Type B pancreatic cell (in vitro differentiated cells): ENCODE measurements around the gene AFF3. TPM values are rescaled to one million over a fixed set of nuclear protein-coding genes. Genes with fewer than 3 reads are reported as not detected.

Experiments
- DNase-seq: peaks from one replicate; pipeline ENCODE4 v3.0.0; 2021; ENCODE audit warnings: mixed read lengths; ENCODE audit not compliant: unreplicated experiment; ENCODE audit errors: extremely low spot score
- H3K27ac Mint-ChIP-seq: 2 replicates; pipeline ENCODE4 v1.8.0; 2021; ENCODE audit warnings: mild to moderate bottlenecking, mixed read lengths
- H3K27me3 Mint-ChIP-seq: 2 replicates; pipeline ENCODE4 v1.8.0; 2021; ENCODE audit warnings: mixed read lengths
- H3K36me3 Mint-ChIP-seq: 2 replicates; pipeline ENCODE4 v1.8.0; 2021; ENCODE audit warnings: mixed read lengths
- H3K4me1 Mint-ChIP-seq: one replicate; pipeline ENCODE4 v1.8.0; 2021; ENCODE audit warnings: mixed read lengths; ENCODE audit not compliant: unreplicated experiment
- H3K4me3 Mint-ChIP-seq: 2 replicates; pipeline ENCODE4 v1.8.0; 2021; ENCODE audit warnings: mild to moderate bottlenecking, mixed read lengths
- H3K9me3 Mint-ChIP-seq: 2 replicates; pipeline ENCODE4 v1.8.0; 2021; ENCODE audit warnings: mixed read lengths
- total RNA-seq: library from RNA; stranded (reverse); gene quantifications from 2 replicates; pipeline ENCODE4 v1.2.1, GENCODE V29; 2021; ENCODE audit warnings: low replicate concordance
- TF ChIP-seq, protein P1 (sequence below): fragments of 200-600 bp; sonication (generic); conservative IDR thresholded peaks from 2 replicates; pipeline ENCODE4 v1.5.0; 2021; ENCODE audit warnings: antibody characterized with exemption, mild to moderate bottlenecking

Gene AFF3
- total RNA-seq, 1 donor from 2014 or later, result 29.2 TPM

DNA sequence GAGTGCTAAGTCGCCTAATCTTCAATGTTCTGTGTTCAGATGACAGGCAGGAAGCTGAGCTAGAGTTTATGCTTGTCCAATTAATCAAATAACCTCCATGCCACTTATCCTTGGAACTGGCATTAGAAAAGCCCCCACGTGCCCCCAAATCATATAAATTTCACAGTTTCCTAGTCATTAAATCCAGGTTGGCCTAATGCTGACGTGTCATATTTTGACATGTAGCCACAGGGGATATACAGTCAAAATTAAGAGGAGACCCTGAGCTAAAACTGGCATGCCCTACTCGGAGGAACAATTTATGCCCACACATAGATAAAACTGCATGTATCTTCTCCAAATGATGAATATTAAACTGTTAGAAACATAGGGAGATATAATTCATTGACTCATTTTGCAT is 101.0 kb downstream of the AFF3 start:
- H3K36me3 Mint-ChIP-seq, result peaks cover 7% of the 10 kb centered on the region
- H3K4me3 Mint-ChIP-seq, result peak overlapping the region; percentile 60
- peaks cover 10% of the 10 kb centered on the region for H3K27me3 Mint-ChIP-seq
- H3K27ac Mint-ChIP-seq, result no peak overlapping the region
- H3K4me1 Mint-ChIP-seq, result peaks cover 38% of the 10 kb centered on the region
- peaks cover 5% of the 10 kb centered on the region for H3K9me3 Mint-ChIP-seq
- TF ChIP-seq, protein P1, sequence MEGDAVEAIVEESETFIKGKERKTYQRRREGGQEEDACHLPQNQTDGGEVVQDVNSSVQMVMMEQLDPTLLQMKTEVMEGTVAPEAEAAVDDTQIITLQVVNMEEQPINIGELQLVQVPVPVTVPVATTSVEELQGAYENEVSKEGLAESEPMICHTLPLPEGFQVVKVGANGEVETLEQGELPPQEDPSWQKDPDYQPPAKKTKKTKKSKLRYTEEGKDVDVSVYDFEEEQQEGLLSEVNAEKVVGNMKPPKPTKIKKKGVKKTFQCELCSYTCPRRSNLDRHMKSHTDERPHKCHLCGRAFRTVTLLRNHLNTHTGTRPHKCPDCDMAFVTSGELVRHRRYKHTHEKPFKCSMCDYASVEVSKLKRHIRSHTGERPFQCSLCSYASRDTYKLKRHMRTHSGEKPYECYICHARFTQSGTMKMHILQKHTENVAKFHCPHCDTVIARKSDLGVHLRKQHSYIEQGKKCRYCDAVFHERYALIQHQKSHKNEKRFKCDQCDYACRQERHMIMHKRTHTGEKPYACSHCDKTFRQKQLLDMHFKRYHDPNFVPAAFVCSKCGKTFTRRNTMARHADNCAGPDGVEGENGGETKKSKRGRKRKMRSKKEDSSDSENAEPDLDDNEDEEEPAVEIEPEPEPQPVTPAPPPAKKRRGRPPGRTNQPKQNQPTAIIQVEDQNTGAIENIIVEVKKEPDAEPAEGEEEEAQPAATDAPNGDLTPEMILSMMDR, result no peak
- DNase-seq, result no peak

DNA sequence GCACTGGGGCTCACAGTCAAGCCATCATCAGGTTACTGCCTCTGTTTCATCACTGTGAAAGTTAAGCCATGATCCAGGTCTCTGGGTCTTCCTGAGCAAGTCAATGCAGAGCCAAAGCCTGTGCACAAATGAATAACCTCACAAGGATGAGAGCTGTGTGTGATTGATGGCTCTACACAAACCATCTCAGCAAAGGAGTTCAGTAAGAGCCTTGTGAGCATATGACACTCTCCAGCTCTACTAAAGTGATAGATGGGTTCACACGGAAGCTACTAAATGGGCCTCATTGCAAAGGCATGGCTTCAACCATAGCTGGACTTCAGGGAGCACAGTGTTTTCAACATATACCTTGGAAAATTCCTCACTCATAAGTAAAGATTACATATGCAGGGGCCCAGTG is 101.5 kb downstream of the AFF3 start:
- peaks cover 7% of the 10 kb centered on the region for H3K36me3 Mint-ChIP-seq

DNA sequence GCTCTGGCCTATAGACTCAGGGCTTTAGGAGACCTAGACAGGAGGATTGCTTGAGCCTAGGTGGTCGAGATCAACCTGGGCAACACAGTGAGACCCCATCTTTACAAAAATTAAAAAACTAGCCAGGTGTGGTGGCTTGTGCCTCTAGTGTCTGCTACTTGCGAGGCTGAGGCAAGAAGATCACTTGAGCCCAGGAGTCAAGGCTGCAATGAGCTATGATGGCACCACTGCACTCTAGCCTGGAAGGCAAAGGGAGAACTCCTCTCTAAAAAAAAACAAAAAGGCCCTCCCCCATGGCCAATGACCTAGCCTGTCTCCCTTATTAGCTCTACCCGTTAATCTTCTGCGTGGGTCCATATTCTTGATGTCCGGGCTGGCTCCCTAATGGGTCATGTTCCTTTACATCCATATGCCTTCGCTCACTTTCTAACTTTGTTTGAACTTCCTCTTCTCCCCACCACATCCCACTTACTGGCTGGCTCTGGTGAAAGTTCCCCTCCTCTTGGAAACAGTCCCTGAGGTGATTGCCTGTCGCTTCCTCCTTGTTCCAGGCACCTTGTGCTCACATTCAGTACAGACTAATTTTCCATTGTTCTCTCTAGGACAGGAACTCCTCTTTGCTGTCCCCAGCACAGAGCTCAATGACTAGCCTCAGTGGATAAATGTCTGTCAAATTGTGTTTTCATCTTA is 103.0 kb downstream of the AFF3 start:
- Mint-ChIP-seq H3K9me3 (peaks cover 5% of the 10 kb centered on the region), H3K4me1 (peaks cover 30% of the 10 kb centered on the region), H3K27me3 (peaks cover 15% of the 10 kb centered on the region), H3K27ac (no peak overlapping the region), H3K36me3 (peaks cover 7% of the 10 kb centered on the region), H3K4me3 (no peak overlapping the region)
- TF ChIP-seq, protein P1, result no peak
- DNase-seq, result no peak

More for the DNA sequence above, 101.5 kb downstream of the AFF3 start:
- DNase-seq, result no peak
- peaks cover 5% of the 10 kb centered on the region for H3K9me3 Mint-ChIP-seq
- H3K27ac Mint-ChIP-seq, result no peak overlapping the region
- H3K4me1 Mint-ChIP-seq, result peaks cover 38% of the 10 kb centered on the region
- peaks cover 10% of the 10 kb centered on the region for H3K27me3 Mint-ChIP-seq
- H3K4me3 Mint-ChIP-seq, result no peak overlapping the region
- TF ChIP-seq, protein P1, result no peak

DNA sequence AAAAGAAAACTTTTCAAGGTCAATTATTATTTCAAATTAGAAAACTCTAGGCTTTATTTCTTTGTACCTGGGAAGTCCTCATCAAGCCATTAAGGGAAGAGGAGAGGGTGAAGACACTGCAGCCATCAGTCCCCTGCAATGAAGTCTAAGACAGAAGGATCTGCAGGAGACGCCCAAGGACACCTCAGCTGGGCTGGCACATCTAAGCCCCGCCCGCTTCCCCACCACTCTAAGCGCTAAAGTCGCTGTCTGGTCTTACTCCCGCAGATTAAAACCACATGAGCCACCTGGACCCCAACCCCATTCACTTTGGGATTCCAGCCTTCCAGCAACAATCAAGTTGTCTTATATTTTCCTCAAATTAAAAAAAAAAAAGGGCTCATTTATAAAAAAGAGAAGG is 104.4 kb downstream of the AFF3 start:
- Mint-ChIP-seq H3K4me3 (no peak overlapping the region), H3K27ac (no peak overlapping the region), H3K9me3 (peaks cover 5% of the 10 kb centered on the region), H3K27me3 (peaks cover 15% of the 10 kb centered on the region), H3K4me1 (peaks cover 17% of the 10 kb centered on the region), H3K36me3 (peaks cover 7% of the 10 kb centered on the region)
- TF ChIP-seq, protein P1, result no peak
- DNase-seq, result no peak

DNA sequence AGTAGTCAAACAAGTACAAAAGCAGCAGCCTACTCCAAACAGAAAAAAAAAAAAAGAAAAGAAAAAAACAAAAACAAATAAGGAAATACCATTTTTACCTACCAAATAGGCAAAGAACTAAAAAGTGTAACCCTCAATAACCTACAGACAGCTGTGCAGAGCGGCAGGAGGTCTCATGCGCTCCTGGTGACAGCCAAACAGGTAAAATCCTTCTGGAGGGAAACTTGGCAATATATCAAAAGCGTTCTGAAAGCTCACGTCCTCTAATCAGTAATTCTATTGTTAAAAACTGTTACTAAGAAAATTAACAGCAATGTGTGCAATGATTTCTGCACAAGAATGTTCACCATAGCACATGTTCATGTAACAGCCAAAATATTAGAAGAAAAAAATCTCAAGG is 105.6 kb downstream of the AFF3 start:
- TF ChIP-seq, protein P1, result no peak

More for the DNA sequence above, 105.6 kb downstream of the AFF3 start:
- H3K9me3 Mint-ChIP-seq, result peaks cover 5% of the 10 kb centered on the region
- peaks cover 10% of the 10 kb centered on the region for H3K4me1 Mint-ChIP-seq
- DNase-seq, result no peak
- H3K27me3 Mint-ChIP-seq, result peaks cover 11% of the 10 kb centered on the region
- H3K36me3 Mint-ChIP-seq, result peaks cover 4% of the 10 kb centered on the region
- H3K27ac Mint-ChIP-seq, result no peak overlapping the region
- no peak overlapping the region for H3K4me3 Mint-ChIP-seq
